GF-D8 (cell line): ENCODE measurements around the gene PRDM5.

Source experiments
- DNase-seq: peaks from one replicate; lab custom pipeline; 2025; lab: John Stamatoyannopoulos, UW

PRDM5 gene

DNA sequence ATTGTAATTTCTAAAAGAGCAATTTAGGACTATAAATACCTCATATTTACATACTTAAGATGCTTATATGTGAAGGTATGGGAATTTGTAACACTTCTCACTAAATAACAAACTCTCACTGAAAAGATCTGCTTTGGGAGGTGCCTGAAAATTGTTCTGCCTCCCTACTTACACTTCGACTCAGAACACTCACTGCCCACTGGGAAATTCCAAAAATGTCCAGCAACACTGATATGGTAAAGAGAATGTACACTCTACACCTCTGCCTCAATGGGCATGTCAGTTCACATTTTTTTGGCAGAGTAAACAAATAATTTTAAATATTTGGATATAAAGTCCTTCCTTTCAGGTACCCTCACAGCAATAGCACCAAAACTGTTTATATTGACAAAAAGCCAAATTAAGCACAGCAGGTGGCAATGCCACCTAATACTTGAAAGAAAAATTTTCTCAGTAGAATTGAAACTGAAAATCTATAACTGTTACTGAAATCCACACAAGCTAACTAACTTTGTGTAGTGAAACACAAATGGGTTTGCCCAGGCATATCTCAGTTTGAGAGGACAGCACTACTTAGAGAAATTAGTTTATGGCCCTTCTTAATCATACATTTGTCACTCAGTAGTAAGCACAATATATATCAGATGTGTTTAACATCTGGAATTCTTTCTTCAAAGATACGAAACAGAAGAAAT lies 67.1 kb downstream of the PRDM5 start:
- DNase-seq = no peak

DNA sequence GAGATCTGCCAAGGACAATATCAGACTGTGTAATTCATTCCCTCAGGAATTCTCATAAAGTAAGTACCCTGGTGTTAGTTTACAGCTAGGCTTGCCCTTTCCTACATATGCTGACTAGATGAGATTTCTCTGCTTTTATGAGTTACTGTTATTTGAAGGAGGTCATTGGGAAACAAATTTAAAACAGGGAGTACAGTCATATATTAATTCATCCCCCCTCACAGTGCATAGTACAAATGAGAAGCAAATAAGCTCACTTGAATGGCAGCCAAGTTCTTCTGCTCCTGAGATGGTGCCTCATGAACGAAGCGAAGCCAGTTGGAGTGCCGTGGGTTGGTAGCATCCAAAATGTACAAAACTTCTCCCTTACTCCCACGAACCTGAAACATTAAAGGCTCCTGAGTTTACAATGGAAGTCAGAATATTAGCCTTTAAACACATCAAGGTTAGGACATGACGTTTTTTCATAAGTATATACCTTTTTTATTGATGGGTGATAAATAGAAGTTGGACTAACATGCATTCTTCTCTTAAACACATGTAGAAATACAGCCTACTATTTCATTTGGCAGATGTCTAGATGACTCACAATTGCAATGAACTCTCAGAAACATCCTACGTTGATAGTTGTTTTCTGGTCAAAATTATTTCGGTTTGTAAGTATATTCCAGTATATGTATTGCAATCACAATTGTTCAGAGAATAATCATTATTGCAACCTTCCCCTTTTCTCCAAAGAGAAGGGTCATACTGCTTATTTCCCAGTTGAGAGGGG lies 69.2 kb downstream of the PRDM5 start:
- no peak for DNase-seq

DNA sequence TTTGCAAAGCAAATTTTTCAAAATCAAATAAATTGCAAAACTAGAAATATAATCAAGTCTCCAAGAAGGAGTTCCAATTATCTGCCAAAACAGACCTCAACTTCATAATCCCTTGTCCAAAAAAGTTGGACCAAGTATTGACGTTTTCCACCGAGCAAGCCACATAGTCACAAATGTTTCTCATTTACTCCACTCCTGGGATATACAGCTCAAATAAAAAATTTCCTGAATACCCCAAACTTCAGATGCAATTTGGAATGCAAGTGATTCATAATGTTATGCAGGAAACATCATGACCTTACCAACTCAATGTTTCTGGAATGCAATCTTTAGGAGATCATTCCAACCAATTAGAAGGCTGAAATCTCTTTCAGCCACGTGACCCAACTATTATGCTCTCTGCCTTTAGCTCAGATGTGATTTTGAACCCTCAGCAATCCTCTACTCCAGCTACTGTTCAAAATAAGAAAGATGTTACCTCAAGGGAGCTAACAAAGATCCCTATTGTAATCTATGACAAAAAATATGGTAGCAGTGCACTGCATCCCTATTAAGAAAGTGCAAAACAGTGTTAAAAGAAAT lies 72.4 kb downstream of the PRDM5 start:
- DNase-seq = no peak

DNA sequence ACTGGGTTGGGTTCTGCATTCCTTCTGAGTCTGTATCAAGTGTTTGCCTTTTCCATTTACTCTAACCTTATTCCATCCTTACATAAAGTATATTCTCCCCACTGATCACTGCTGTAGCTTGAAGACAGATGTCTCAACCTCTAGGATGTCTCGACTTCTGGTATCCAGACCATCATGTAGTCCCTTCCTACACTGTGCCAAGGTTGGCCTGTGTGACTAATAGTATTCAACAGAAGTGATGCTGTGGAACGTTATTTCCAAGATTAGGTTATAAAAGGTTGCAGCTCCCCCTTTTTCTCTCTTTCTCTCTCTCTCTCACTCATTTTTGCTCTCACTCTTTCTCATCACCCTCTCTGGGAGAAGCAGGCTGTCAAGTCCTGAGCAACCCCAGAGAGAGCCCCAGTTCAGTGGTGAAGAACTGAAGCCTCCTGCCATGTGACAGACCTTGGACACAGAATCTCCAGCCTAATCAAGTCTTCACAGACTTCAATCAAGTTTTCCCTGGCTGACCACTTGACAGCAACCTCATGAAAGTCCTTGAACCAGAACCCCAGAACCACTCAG lies 75.4 kb downstream of the PRDM5 start:
- DNase-seq = no peak

DNA sequence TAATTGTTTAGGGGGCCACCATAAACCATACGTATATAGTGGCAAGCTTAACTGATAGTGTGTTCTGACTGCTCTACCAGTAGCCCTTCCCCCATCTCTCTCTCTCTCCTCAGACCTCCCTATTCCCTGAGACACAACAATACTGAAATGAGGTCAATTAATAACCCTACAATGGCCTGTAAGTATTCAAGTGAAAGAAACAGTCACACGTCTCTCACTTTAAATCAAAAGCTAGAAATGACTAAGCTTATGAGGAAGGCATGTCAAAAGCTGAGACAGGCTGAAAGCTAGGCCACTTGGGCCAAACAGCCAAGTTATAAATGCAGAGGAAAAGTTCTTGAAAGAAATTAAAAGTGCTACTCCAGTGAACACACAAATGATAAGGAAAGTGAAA lies 78.0 kb downstream of the PRDM5 start:
- DNase-seq = no peak

DNA sequence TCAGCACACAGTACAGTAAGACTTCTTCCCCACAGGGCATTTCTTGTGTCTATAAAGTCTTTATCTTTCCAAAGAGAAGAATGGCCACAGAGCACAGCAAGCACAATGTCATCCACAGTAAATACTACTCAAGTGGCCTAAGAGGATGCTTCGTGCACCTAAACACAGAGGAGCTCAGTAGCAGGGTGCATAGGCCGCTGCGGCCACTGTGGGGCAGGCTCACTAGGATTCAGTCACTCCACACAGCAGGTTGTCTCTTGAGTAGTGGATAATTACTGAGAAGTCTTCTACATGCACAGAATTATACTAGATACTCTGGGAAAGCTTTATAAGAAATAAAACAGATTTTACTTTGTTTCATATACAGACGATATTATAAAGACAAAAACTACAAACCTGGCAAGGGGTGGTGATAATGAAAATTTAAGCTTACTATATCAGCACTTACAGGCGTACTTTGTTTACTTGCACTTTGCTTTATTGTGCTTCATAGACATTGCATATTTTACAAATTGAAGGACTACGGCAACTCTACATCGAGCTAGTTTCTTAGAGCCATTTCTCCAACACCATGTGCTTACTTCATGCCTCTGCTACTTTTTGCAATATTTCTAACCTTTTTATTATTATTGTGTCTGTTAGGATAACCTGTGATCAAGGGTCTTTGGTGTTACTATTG lies 78.5 kb downstream of the PRDM5 start:
- no peak for DNase-seq

DNA sequence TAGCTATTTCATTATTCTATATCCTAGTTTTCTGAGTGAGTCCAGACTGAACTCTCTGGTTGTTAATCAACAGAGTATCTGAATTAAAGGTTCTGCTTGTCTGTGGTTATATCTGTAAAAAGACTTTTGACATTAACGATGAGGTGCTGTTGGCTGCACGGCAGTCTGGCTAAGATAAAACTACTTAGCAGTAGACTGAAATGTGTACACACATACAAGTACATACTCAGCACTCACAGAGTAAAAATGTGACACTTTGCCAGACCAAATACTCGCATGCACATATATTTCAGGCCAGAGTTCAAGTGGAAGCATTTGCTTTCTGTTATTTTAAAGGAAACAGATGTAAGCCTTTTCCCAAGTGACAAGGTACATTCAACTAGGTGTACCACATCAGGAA lies 80.5 kb downstream of the PRDM5 start:
- no peak for DNase-seq

DNA sequence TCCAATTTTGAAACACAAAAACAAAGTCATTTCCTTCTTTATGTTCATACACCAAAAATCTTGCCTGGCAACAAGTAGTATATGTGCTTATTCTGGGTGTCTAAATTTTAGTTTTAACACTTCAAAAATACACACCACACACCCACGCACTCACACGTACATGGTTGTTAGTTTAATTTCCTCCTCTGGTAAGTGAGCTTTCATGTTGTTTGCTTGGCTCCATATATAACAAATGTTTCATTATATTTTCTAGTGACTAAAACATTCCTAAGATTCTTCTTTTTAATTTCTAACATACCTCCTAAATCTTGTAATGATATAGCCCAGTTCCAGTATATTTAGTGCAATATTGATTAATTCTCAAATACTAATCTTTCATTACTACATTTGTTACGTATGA lies 80.9 kb downstream of the PRDM5 start:
- DNase-seq = no peak

DNA sequence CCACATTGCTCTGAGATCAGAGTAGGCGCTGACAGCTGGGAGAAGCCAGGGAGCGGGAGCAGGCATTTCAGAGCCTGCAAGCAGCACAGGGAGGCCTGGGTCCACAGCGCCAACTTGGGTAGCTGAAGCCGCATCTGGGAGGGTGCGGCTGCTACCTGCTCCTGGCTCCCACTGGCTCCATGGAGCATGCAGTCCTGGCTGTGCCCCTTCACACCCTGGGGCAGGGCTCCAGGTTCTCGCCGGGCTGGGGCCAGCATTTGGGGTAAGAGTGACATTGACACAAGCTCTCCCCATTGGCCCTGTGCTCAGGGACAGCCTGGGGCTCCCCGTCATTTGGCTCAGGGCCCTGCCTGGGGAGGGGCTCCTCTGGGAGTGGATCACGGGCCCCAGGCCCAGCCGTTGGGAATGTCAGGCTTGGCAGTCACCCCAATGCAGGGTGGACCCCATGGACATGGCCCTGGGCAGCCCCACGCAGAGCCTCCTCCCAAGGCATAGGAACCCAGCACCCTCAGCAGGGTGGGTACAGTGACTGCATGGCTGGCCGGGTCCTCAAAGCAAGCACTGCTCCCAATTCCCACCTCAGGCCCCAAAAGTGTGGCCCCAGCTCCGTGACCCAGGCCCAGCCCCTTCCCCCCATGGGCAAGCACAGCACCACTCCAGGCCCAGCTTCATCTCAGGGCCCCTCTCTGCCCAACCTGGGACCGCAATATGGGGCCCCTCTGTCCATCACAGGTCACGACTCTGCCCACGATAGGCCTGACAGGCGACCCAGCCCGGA lies 82.4 kb downstream of the PRDM5 start:
- DNase-seq = no peak

DNA sequence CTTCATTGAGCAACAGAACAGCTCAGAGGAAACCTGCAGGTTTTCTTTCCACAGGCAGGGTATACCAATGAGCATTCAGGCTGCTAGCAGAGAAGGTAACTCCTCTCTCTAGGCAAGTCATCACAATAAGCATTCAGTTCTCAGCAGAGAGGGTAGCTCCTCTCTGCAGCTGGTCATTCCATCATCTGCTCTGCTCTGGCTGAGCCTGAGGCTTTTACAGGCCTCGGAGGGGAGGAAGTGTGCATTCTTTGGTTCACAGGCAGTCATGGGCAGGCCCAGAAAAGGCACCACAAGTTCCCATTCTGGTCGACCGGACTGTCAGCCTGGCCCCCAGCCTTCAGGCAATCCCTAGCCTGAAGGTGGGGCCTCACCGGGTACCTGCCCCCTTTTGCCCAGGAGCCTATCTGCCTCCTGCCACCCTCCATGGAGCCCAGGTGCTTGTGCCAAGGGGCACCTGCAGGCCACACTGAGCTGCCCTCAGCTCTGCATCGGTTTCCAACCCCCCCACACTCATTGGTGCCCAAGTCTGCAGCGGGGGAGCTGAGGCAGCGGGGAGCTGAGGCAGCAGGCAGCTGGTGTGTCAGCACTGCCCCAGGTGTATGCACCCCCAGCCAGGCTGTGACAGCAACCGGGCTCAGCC lies 83.1 kb downstream of the PRDM5 start:
- DNase-seq = no peak

DNA sequence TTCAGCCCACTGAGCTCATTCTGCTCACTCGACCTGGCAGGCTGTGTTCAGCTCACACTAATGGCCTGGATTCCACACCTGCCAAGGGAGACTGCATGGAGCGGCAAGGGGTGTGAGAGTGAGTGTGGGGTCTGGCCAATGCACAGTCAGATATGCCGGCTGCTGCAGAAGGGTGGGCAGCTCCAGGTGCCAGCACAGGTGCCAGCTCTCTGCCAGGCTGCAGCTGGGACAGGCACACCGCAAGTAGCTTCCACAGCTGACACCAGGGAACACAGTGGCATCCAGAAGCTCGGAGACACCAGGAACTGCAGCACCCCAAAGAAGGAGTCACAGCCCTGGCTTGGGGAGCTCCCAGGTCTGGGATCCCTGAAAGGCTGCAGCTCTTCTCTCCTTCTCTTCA lies 83.7 kb downstream of the PRDM5 start:
- DNase-seq = no peak

DNA sequence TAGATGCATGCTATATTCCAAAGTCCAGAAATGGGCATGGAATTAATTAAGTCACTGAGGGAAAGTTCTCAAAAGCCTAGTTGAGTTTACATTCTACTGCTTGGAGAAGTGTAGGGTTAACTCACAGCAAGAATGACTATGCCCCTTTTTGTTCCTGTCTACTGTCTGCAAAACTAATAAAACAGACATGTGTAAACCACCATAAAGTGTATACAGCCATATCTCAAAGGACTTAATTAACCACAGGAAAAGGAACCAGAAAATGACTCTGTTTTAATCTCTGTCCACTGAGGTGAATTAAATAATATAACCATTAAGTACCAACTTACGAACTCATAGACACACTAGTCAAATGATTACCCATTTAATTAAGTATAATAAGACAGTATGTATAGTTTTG lies 84.9 kb downstream of the PRDM5 start:
- DNase-seq = no peak

DNA sequence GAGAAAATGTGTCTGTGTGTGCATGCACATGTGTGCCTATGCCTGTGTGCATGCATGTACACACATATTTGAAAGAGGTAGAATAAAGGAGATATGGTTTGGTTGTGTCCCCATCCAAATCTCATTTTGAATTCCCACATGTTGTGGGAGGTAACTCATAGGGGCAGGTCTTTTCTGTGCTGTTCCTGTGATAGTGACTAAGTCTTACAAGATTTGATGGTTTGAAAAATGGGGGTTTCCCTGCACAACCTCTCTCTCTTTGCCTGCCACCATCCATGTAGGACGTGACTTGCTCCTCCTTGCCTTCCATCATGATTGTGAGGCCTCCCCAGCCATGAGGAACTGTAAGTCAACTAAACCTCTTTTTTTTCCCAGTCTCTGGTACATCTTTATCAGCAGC lies 87.2 kb downstream of the PRDM5 start:
- no peak for DNase-seq

DNA sequence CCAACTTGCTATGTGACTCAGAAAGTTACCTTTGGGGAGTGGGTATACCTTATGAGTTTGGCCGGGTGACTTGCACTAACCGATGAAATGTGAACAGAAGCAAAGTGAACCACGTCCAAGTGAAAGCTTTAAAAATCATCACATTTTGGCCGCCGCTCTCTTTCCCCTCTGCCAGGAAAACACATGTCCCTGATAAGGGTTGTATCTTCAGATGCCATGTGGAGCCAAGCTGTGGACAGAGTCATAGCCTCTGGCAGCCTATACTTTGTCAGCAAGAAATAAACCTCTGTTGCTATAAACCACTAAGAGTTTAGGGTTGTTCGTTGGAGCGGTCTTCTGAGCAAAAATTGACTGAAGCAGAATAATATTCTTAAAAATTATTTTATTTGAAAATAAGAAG lies 92.3 kb downstream of the PRDM5 start:
- DNase-seq = no peak

DNA sequence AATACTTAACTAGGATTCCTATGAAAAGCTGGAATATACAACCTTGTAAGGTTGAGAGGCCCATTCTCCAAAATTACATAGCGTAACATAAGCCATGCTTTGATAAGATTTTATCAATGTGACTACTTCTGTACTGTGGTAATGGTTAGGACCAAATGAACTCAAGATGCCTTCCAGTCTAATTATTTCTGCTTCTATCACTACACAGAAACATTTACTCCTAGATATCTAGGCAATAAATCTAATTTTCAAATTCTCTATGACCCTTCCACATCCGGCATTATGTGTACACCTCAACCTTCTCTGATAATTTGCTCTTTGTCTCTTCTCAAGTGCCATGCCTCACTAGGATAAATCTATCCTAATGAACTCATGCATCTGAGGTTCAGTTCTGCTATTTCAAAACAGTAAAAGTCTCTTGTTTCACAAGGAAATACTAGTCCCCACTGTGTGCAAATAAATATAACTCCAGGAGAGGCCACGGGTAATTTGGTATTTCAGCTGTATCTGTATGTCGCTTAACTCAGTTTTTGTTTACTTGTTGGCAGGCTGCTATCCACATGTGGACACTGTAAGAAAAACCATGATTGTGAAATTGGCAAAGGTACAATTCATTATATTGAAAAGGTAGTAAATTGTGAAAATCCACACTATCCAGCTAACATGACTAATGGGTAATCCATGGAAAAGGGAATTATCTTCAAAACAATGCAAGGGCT lies 93.3 kb downstream of the PRDM5 start:
- no peak for DNase-seq

DNA sequence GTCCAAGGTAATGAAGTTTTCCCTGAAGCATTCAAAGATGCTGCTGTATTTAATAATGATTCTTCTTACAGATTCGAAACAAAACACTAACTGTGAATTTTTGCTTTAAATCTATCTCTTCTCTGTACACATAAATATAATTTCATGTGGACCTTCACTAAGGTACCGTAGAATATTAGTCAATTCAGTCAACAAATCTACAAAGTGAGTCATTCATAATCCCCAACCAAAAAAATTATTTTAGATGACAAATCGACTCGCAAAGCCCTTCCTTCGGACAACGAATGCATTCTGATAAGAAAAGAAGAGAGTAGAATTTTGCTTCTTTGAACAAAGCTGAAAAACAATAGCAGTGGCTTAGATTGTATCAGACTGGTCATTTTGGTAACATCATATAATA lies 95.7 kb downstream of the PRDM5 start:
- no peak for DNase-seq

DNA sequence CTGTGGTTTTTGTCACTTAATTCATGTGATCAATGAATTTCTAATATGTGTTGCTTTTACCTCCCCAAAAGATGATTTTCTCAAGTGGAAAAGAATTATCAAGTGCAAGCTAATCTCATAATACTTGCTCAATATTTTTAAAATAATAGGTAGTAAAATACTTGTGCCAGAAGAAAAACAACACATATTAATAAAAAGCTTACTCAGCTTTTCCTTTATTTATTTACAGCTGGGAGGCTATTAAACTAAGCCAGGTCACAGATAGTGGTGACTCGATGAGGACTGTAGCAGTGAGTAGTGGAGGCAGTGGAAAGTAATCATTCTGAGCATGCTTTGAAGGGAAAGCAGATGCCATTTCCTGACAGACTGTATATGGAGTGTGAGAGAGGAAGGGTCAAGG lies 96.1 kb downstream of the PRDM5 start:
- no peak for DNase-seq

DNA sequence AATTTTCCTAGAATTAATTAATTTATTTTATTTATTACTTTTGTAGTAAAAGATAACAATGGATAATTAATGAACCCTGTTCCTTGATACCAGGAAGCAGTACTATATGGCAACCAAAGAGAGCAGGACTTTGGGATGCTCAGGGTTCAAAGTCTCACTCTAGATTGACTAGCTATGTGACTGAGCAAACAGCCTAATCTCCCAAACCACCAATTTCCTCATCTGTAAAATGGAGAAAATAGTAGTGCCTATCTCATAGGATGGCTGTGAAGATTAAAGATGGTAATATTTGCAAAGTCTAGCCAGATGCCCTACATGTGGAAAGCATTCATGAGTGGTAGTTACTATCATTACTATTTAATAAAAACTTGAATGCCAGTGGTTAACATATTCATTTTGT lies 97.6 kb downstream of the PRDM5 start:
- no peak for DNase-seq

DNA sequence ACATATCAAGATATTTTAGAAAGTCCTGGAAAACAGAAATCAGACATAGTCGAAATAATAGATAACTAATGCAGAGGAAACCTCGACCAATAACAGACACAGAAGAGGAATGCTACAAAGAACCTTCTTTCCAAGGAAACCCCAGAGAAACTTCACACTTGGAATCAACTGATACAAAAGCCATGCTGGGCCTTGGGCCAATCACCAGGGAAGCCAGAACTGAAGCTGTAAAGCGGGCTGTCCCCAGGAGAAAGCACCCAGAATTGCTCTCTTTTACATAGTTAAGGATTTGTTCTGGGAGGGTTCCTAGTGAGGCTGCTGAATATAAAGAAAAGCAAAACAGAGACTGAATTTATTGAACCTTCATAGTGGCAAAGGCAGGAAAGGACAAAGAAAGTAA lies 100.5 kb downstream of the PRDM5 start:
- no peak for DNase-seq

DNA sequence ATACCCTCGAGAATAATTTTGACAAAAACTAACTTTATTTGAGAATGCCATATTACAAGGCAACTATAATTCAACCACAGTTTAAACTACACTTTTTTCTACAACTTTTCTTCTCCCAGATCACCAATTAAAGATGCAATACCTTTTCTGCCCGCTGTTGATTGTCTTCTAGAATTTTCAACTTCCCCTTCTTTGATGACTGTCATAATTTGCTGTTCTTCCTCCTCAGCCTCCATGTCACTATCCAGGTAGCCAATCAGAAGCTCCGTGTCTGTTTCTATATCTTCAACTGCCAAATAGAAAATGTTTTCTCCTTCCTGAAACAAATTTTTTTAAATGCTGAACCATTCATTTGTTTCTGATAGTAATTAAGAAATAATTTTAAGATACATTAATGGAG lies 101.5 kb downstream of the PRDM5 start:
- DNase-seq = no peak
